ENCODE measurements around the gene MAML3. TPM values are rescaled to one million over a fixed set of nuclear protein-coding genes. Genes with fewer than 3 reads are reported as not detected.

MAML3 gene
- total RNA-seq, 1 donor from 2014 or later = 21.8 TPM

DNA sequence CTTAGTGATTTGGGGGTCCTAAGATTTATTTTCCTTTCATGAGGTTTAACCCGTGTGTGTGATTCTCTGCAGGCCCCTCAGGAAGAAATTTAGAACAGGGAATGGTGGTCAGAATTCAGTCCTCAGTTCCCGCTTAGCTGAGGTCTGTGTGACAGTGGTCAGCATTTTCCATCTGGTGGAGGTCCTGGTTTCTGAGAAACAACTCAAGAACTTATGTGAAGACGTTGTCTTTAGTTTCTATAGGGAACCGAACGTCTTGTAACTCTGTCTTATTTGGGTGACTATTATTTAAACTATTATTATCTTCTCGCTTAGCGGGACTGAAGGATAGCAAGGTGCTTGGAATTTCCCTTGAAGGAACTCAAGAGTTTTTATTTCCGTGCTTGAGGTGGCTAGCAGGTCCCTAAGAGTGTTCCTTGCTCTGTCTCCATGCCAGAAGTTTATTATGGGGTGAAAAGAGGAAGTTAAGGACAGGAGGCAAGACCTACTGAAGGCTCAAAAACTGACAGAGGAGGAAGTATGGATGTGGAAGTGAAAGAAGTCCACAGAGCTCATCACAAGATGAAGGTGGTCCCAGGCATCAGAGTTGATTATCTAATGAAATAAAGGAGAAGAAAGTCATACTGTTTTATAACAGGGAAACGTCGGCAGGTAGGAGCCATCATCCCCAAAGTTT, 479.0 kb downstream of the MAML3 start:
- Mint-ChIP-seq H3K4me1 (ENCODE audit: unreplicated experiment) (peaks cover 18% of the 10 kb centered on the region), H3K27me3 (no peaks in the 10 kb centered on the region), H3K36me3 (peaks cover 28% of the 10 kb centered on the region), H3K27ac (peak overlapping the region; percentile 10), H3K4me3 (no peak overlapping the region), H3K9me3 (peaks cover 6% of the 10 kb centered on the region)
- TF ChIP-seq, protein P1, sequence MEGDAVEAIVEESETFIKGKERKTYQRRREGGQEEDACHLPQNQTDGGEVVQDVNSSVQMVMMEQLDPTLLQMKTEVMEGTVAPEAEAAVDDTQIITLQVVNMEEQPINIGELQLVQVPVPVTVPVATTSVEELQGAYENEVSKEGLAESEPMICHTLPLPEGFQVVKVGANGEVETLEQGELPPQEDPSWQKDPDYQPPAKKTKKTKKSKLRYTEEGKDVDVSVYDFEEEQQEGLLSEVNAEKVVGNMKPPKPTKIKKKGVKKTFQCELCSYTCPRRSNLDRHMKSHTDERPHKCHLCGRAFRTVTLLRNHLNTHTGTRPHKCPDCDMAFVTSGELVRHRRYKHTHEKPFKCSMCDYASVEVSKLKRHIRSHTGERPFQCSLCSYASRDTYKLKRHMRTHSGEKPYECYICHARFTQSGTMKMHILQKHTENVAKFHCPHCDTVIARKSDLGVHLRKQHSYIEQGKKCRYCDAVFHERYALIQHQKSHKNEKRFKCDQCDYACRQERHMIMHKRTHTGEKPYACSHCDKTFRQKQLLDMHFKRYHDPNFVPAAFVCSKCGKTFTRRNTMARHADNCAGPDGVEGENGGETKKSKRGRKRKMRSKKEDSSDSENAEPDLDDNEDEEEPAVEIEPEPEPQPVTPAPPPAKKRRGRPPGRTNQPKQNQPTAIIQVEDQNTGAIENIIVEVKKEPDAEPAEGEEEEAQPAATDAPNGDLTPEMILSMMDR (conservative IDR thresholded peaks at IDR 0.05) = no peak
- no peak for DNase-seq (ENCODE audit: extremely low spot score, unreplicated experiment)

GRCh38 chr4:139672732-139673131, 481.3 kb downstream of the MAML3 start:
- Mint-ChIP-seq H3K36me3 (peaks cover 18% of the 10 kb centered on the region), H3K4me3 (no peak overlapping the region), H3K27ac (peak overlapping the region; percentile 42), H3K4me1 (ENCODE audit: unreplicated experiment) (peaks cover 35% of the 10 kb centered on the region), H3K9me3 (peaks cover 6% of the 10 kb centered on the region), H3K27me3 (no peaks in the 10 kb centered on the region)
- TF ChIP-seq, protein P1 (conservative IDR thresholded peaks at IDR 0.05) = no peak
- no peak for DNase-seq (ENCODE audit: extremely low spot score, unreplicated experiment)

DNA sequence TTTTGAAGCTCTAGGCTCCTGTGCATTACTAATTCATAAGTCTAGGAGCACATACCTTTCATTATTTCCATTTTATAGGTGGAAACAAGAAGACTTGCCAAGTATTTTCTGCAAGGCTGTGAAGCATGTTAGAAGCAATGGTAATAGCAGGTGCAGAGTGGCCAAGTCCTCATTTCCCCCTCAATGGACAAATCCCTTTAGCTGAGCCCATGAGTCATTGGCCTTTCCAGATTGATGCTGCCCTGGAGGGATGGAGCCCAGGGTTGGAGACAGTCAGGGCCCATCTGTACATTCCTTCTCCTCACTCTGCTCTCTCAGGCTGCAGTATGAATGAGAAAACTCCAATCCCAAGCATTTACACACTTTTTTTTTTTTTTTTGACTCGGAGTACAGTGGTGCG, 481.8 kb downstream of the MAML3 start:
- DNase-seq (ENCODE audit: extremely low spot score, unreplicated experiment) = no peak
- Mint-ChIP-seq H3K4me3 (no peak overlapping the region), H3K36me3 (peaks cover 18% of the 10 kb centered on the region), H3K27me3 (no peaks in the 10 kb centered on the region), H3K9me3 (peaks cover 6% of the 10 kb centered on the region), H3K27ac (no peak overlapping the region), H3K4me1 (ENCODE audit: unreplicated experiment) (peaks cover 36% of the 10 kb centered on the region)
- TF ChIP-seq, protein P1 (conservative IDR thresholded peaks at IDR 0.05) = no peak

DNA sequence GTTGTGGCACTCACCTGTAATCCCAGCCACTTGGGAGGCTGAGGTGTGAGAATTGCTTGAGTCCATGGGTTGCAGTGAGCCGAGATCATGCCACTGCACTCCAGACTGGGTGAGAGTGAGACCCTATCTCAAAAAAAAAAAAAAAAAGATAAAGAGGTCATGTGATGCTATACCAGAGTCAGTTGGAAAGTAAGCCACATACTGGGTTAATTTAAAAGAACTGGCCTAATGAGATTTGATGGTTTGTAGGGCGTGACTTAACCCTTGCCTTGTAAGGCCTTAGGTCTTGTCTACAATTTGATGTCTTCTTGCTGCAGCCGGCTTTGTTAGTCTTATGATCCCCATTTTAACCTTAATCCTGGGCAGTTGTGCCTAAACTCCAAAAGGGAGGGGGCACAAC, 483.2 kb downstream of the MAML3 start:
- no peaks in the 10 kb centered on the region for H3K27me3 Mint-ChIP-seq
- H3K36me3 Mint-ChIP-seq = peaks cover 15% of the 10 kb centered on the region
- TF ChIP-seq, protein P1 (conservative IDR thresholded peaks at IDR 0.05) = no peak
- no peak for DNase-seq (ENCODE audit: extremely low spot score, unreplicated experiment)
- H3K27ac Mint-ChIP-seq = peak overlapping the region; percentile 29
- peaks cover 6% of the 10 kb centered on the region for H3K9me3 Mint-ChIP-seq
- H3K4me1 Mint-ChIP-seq (ENCODE audit: unreplicated experiment) = peaks cover 38% of the 10 kb centered on the region
- H3K4me3 Mint-ChIP-seq = no peak overlapping the region

DNA sequence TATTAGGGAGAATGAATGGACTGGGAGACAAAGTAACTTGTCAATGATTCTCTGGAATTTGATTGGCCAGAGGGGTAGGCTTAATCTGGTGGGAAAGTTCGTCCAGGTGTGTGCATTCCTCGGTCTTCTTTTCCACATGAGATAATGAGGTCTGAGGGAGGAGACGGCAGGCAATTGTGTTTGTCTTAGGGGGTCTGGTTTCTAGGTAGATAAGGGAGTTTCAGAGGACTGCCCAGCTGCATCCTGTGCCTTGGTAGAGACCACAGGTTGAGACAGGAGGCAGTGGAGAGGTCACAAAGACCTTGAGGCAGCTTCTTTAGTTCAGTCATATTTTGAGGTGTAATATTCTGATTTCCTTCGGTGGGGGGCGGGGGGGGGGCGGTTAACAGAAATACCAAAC, 484.1 kb downstream of the MAML3 start:
- Mint-ChIP-seq H3K27me3 (no peaks in the 10 kb centered on the region), H3K27ac (peak overlapping the region; percentile 62), H3K9me3 (peaks cover 6% of the 10 kb centered on the region), H3K4me1 (ENCODE audit: unreplicated experiment) (peaks cover 43% of the 10 kb centered on the region), H3K4me3 (peak overlapping the region; percentile 57), H3K36me3 (peaks cover 15% of the 10 kb centered on the region)
- TF ChIP-seq, protein P1 (conservative IDR thresholded peaks at IDR 0.05) = no peak
- no peak for DNase-seq (ENCODE audit: extremely low spot score, unreplicated experiment)
